ENCODE results near the gene SLC14A1. TPM values are rescaled to one million over a fixed set of nuclear protein-coding genes. Genes with fewer than 3 reads are reported as not detected.

Gene SLC14A1
- total RNA-seq, 1 donor from 2014 or later, result not detected

DNA sequence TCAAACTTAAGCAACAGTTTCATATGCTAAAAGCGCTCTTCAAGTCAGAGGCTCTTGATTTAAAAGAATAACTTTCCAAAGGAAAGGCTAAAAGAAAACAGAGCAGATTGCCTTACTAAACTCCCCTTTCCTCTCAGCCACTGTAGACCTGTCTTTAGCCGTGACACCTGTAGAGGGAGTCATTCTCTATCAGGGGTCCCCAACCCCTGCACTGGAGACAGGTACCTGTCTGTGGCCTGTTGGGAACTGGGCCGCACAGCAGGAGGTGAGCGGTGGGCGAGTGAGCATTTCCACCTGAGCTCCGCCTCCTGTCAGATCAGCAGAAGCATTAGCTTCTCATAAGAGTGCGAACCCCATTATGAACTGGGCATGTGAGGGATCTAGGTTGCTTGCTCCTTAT, 9.6 kb downstream of the SLC14A1 start:
- Mint-ChIP-seq H3K27ac (ENCODE audit: unreplicated experiment) (no peak overlapping the region), H3K36me3 (ENCODE audit: low read depth, unreplicated experiment) (no peaks in the 10 kb centered on the region)

DNA sequence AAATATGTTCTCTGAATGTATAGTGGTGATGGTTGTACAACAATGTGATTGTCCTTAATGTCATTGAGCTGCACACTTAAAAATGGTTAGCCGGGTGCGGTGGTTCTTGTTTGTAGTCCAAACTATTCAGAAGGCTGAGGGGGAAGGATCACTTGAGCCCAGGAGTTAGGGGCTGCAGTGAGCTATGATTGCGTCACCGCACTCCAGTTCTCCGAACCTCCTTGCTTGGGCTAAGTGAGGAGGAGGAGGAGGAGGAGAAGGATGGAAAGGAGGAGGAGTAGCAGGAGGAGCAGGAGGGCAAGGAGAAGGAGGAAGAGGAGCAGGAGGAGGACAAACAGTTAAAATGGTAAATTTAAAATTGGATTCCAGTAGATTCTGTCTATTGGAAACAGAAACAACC, 10.5 kb downstream of the SLC14A1 start:
- no peak overlapping the region for H3K9ac ChIP-seq (ENCODE audit: low read length)

More for the DNA sequence above, 9.6 kb downstream of the SLC14A1 start:
- Histone ChIP-seq H3K36me3 (ENCODE audit: insufficient read depth, low read length) (no peaks in the 10 kb centered on the region), H2AFZ (ENCODE audit: low read depth, low read length) (no peak overlapping the region), H3K9me3 (ENCODE audit: insufficient read depth, low read depth, low read length) (no peaks in the 10 kb centered on the region), H3K9ac (ENCODE audit: low read length) (no peak overlapping the region), H3K79me2 (ENCODE audit: insufficient read depth, low read length) (no peaks in the 10 kb centered on the region), H4K20me1 (ENCODE audit: insufficient read depth, low read length) (no peaks in the 10 kb centered on the region), H3K27me3 (ENCODE audit: insufficient read depth, low read length) (no peaks in the 10 kb centered on the region), H3K4me1 (ENCODE audit: insufficient read depth, low read length) (peaks cover 19% of the 10 kb centered on the region), H3K4me2 (ENCODE audit: low read length) (no peak overlapping the region), H3K4me3 (ENCODE audit: insufficient read depth, low read depth, low read length) (no peak overlapping the region), H3K27ac (ENCODE audit: low read depth, low read length) (no peak overlapping the region)
- no peak for DNase-seq (ENCODE audit: low read depth)
- TF ChIP-seq, protein P1, sequence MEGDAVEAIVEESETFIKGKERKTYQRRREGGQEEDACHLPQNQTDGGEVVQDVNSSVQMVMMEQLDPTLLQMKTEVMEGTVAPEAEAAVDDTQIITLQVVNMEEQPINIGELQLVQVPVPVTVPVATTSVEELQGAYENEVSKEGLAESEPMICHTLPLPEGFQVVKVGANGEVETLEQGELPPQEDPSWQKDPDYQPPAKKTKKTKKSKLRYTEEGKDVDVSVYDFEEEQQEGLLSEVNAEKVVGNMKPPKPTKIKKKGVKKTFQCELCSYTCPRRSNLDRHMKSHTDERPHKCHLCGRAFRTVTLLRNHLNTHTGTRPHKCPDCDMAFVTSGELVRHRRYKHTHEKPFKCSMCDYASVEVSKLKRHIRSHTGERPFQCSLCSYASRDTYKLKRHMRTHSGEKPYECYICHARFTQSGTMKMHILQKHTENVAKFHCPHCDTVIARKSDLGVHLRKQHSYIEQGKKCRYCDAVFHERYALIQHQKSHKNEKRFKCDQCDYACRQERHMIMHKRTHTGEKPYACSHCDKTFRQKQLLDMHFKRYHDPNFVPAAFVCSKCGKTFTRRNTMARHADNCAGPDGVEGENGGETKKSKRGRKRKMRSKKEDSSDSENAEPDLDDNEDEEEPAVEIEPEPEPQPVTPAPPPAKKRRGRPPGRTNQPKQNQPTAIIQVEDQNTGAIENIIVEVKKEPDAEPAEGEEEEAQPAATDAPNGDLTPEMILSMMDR (IDR thresholded peaks at IDR 0.05; ENCODE audit: insufficient read depth, low read depth, low read length), result no peak
- TF ChIP-seq EZH2 (IDR thresholded peaks at IDR 0.05; ENCODE audit: insufficient read depth, low read length), result no peak
- no peaks in the 10 kb centered on the region for H3K9me3 Mint-ChIP-seq (ENCODE audit: unreplicated experiment)
- H3K4me1 Mint-ChIP-seq (ENCODE audit: low read depth, unreplicated experiment), result no peaks in the 10 kb centered on the region
- no peak for FAIRE-seq
- H3K4me3 Mint-ChIP-seq (ENCODE audit: unreplicated experiment), result no peak overlapping the region
- H3K27me3 Mint-ChIP-seq (ENCODE audit: low read depth, unreplicated experiment), result peaks cover 15% of the 10 kb centered on the region

DNA sequence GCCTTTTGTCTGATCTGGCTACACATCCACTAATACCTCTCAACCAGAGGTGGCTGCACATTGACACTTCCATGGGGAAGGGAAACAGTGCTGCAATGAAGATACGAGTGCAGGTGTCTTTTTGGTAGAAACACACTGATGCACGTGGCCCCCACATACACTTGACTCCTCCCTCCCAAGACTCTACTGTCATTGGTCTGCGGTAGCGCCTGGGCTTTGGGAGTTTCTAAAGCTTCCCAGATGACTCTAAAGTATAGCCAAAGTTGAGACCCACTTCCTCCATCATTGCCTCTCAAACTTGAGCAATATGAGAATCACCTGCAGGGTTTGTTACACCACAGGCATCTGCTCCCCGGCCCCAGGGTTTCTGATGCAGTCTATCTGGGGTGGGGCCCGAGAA, 11.0 kb downstream of the SLC14A1 start:
- no peaks in the 10 kb centered on the region for H4K20me1 ChIP-seq (ENCODE audit: insufficient read depth, low read length)
- Mint-ChIP-seq H3K27me3 (ENCODE audit: low read depth, unreplicated experiment) (peaks cover 15% of the 10 kb centered on the region), H3K9me3 (ENCODE audit: unreplicated experiment) (no peaks in the 10 kb centered on the region), H3K36me3 (ENCODE audit: low read depth, unreplicated experiment) (no peaks in the 10 kb centered on the region), H3K27ac (ENCODE audit: unreplicated experiment) (no peak overlapping the region), H3K4me1 (ENCODE audit: low read depth, unreplicated experiment) (no peaks in the 10 kb centered on the region), H3K4me3 (ENCODE audit: unreplicated experiment) (no peak overlapping the region)
- no peak overlapping the region for H2AFZ ChIP-seq (ENCODE audit: low read depth, low read length)
- no peak for FAIRE-seq
- peaks cover 14% of the 10 kb centered on the region for H3K4me1 ChIP-seq (ENCODE audit: insufficient read depth, low read length)
- no peaks in the 10 kb centered on the region for H3K9me3 ChIP-seq (ENCODE audit: insufficient read depth, low read depth, low read length)
- no peaks in the 10 kb centered on the region for H3K79me2 ChIP-seq (ENCODE audit: insufficient read depth, low read length)
- no peak overlapping the region for H3K9ac ChIP-seq (ENCODE audit: low read length)
- DNase-seq (ENCODE audit: low read depth), result no peak
- H3K36me3 ChIP-seq (ENCODE audit: insufficient read depth, low read length), result no peaks in the 10 kb centered on the region
- H3K4me3 ChIP-seq (ENCODE audit: insufficient read depth, low read depth, low read length), result no peak overlapping the region
- TF ChIP-seq, protein P1 (IDR thresholded peaks at IDR 0.05; ENCODE audit: insufficient read depth, low read depth, low read length), result no peak
- no peak for TF ChIP-seq EZH2 (IDR thresholded peaks at IDR 0.05; ENCODE audit: insufficient read depth, low read length)
- H3K27ac ChIP-seq (ENCODE audit: low read depth, low read length), result no peak overlapping the region
- no peak overlapping the region for H3K4me2 ChIP-seq (ENCODE audit: low read length)
- H3K27me3 ChIP-seq (ENCODE audit: insufficient read depth, low read length), result no peaks in the 10 kb centered on the region

More for the DNA sequence above, 10.5 kb downstream of the SLC14A1 start:
- TF ChIP-seq, protein P1 (IDR thresholded peaks at IDR 0.05; ENCODE audit: insufficient read depth, low read depth, low read length), result no peak
- no peak for TF ChIP-seq EZH2 (IDR thresholded peaks at IDR 0.05; ENCODE audit: insufficient read depth, low read length)
- DNase-seq (ENCODE audit: low read depth) (no peak), FAIRE-seq (no peak)
- H3K27ac ChIP-seq (ENCODE audit: low read depth, low read length), result no peak overlapping the region
- H4K20me1 ChIP-seq (ENCODE audit: insufficient read depth, low read length), result no peaks in the 10 kb centered on the region
- H3K4me2 ChIP-seq (ENCODE audit: low read length), result no peak overlapping the region
- no peaks in the 10 kb centered on the region for H3K36me3 ChIP-seq (ENCODE audit: insufficient read depth, low read length)
- no peak overlapping the region for H3K4me3 Mint-ChIP-seq (ENCODE audit: unreplicated experiment)
- peaks cover 13% of the 10 kb centered on the region for H3K27me3 Mint-ChIP-seq (ENCODE audit: low read depth, unreplicated experiment)
- H3K27me3 ChIP-seq (ENCODE audit: insufficient read depth, low read length), result no peaks in the 10 kb centered on the region
- no peaks in the 10 kb centered on the region for H3K9me3 ChIP-seq (ENCODE audit: insufficient read depth, low read depth, low read length)
- no peaks in the 10 kb centered on the region for H3K79me2 ChIP-seq (ENCODE audit: insufficient read depth, low read length)
- no peaks in the 10 kb centered on the region for H3K4me1 Mint-ChIP-seq (ENCODE audit: low read depth, unreplicated experiment)
- H3K4me1 ChIP-seq (ENCODE audit: insufficient read depth, low read length), result peaks cover 14% of the 10 kb centered on the region
- H3K4me3 ChIP-seq (ENCODE audit: insufficient read depth, low read depth, low read length), result no peak overlapping the region
- H2AFZ ChIP-seq (ENCODE audit: low read depth, low read length), result no peak overlapping the region
- no peaks in the 10 kb centered on the region for H3K9me3 Mint-ChIP-seq (ENCODE audit: unreplicated experiment)
- no peak overlapping the region for H3K27ac Mint-ChIP-seq (ENCODE audit: unreplicated experiment)
- H3K36me3 Mint-ChIP-seq (ENCODE audit: low read depth, unreplicated experiment), result no peaks in the 10 kb centered on the region
